VCaP (cell line): ENCODE data around the gene OR6B2.
A peak's percentile ranks its signal among the peaks of the same experiment; 100 is the strongest.

Source experiments
- H3K27ac ChIP-seq: fragments of 450-650 bp; 2 replicates; pipeline ENCODE4 v1.5.1; 2017
- TF ChIP-seq, protein P1 (sequence below): fragments of 450-650 bp; conservative IDR thresholded peaks from 2 replicates; pipeline ENCODE4 v1.5.1; 2017; ENCODE audit warnings: mild to moderate bottlenecking, moderate library complexity

OR6B2 gene

DNA sequence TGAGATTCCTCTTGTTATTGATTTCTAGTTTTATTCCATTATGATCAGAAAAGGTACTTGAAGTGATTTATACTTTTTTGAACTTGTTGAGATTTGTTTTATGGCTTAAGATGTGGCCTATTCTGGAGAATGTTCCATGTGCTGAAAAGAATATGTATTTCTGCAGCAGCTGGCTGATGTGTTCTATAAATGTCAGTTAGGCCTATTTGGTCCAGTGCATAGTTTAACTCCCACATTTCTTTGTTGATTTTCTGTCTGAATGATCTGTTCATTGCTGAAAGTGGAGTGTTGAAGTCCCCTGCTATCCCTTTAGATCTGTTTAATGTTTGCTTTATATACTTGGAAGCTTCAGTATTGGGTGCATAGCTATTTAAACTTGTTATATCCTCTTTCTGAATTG lies 7.1 kb upstream of the OR6B2 start:
- TF ChIP-seq, protein P1, sequence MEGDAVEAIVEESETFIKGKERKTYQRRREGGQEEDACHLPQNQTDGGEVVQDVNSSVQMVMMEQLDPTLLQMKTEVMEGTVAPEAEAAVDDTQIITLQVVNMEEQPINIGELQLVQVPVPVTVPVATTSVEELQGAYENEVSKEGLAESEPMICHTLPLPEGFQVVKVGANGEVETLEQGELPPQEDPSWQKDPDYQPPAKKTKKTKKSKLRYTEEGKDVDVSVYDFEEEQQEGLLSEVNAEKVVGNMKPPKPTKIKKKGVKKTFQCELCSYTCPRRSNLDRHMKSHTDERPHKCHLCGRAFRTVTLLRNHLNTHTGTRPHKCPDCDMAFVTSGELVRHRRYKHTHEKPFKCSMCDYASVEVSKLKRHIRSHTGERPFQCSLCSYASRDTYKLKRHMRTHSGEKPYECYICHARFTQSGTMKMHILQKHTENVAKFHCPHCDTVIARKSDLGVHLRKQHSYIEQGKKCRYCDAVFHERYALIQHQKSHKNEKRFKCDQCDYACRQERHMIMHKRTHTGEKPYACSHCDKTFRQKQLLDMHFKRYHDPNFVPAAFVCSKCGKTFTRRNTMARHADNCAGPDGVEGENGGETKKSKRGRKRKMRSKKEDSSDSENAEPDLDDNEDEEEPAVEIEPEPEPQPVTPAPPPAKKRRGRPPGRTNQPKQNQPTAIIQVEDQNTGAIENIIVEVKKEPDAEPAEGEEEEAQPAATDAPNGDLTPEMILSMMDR, result no peak
- H3K27ac ChIP-seq, result no peak overlapping the region

DNA sequence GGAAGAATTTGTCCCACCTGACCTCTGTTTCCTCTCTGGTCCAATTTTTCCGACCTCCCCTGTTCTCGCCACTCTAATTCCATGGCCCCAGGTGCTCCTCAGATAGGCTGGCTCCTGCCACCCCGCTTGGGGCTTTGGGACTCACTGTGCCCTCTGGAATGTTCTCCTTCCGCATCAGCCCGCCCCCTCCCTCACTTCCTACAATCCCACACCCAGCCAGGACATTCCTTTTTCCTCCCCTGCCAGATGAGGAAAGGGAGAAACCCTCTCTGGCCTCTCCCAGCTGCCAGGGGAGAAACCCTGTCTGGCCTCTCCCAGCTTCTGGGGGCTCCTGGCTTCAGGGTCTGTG lies 3.1 kb upstream of the OR6B2 start:
- no peak overlapping the region for H3K27ac ChIP-seq
- TF ChIP-seq, protein P1, result no peak

DNA sequence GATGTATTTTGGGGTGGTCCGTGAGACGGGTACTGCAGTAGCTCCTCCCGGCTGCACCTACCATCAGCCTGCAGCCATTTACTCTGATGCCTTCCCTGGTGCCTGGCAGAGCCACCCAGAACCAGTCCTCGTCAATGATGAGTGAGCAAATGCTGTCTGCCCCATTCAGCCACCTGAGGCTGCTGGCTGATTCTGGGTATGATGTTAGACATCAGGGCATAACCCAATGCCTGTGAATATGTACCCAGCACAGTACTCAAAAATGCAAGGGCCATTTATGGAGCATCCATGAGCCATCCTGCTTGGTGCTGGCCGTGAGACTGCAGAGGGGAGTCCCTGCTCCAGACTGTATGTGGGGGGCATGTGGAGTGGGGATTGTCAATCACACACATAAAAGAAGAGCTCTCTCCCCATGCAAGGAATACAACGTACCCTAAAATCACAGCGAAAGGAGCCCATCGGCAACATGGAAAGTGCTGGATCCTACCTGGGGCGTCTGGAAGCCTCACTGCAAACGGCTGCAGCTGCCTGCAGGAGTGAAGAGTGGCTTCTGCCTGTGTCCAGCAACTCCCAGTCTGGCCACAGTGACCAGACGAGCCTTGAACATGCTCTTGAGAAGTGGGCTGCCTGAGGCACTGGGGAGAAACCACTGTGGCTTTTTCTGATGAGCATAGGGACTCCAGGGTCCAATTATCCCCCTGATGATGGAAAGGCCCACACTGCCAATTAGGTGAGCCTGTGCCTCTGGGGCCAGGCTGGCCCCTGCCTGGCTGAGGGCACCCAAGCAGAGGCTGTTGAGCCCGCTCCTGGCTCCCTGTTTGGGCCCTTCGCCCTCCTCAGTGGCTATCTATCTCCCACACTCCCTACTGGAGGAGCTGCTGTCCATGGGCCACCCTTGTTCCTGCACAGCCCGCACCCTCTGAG lies 2.4 kb upstream of the OR6B2 start:
- TF ChIP-seq, protein P1, result no peak
- no peak overlapping the region for H3K27ac ChIP-seq

DNA sequence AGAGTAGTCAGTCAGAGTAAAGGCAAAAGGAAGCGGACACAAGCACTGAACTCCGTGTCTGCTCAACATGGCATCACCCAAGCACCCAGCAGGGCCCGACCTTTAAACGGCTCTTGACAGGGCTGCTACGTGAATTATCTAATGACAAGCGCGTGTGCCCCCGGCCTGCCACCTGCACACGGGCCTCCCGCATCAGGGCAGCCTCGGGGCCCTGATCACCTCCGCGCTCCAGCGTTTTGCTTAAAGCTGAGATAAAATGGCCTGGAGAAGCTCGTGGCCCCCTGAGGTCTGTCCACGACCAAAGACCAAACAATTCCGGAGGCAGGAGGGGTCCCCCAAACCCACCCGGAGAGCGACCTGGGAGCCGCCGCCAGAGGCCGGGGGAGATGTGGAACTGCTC lies 5.5 kb downstream of the OR6B2 start:
- TF ChIP-seq, protein P1, result no peak
- H3K27ac ChIP-seq, result peak overlapping the region; percentile 89

DNA sequence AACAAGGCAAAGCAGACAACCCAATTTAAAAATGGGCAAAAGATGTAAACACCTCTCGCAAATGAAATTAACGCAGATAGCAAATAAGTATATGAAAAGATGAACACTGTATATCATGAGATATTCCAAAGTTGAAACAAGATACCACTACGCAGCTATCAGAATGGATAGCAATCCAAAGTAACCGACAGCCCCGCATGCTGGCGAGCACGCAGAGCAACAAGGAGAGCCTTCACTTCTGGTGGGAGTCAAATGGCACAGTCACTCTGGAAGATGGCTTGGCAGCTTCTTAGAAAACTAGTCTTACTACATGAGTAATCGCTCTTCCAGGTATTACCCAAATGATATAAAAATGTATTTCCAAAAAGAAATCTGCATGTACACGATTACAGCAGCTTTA lies 6.4 kb downstream of the OR6B2 start:
- TF ChIP-seq, protein P1, result no peak
- no peak overlapping the region for H3K27ac ChIP-seq

DNA sequence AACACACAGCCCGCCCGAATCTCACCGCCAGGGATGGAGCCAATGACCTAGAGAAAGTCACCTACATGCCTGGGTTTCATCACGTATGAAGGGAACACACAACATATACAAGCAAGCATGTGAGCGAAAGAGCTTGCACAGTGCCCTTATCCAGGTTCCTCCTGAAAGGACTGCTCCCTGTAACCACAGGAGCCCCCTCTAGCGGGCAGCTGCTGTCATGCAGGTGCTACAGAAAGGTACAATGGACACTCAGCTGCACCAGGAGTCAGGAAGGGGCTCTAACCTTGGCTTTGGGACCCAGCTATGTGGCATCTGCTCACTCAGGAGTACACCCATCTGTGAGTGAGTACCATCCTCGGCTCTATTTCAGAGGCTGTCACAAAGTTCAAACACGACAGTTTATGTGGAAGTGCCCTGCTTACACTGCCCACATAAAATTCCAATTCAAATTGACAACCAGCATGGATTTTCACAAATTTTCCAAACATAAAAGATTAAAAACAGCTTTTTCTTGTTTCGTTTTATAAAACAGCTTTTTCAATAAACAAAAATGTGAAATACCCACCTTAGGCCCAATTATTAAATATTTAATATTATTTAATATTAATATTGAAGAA lies 8.6 kb downstream of the OR6B2 start:
- H3K27ac ChIP-seq, result peak overlapping the region; percentile 43
- TF ChIP-seq, protein P1, result peak; percentile 93

DNA sequence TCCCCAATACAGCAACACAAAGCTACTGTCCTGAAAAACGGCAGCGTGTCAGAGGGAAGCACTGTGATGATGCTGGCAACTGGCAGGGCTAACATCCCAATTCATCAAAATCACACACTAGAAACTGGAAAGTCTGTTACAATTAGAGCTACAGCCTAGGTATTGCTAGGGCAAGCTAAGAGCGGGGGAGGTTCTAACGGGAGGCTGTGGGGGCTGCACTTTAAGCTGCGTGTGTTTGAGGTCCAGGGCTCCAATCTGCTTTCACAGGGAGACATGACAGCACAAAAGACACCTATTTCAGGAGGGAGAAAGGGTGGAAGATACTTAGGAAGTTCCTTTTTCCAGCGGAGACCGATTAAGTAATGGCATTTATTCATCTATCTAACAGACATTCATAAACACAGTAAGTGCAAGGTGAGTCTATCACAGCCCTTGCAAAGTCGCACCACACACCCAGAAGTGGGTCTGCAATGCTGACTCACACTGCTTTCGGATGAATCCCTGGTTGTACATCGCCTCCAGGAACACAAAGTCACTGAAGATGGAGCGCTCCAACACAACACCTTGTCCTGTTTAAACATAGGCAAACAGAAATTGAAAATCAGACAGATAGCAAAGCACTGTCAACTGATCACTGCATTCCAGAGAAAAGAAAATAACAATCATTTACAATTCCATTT lies 12.0 kb downstream of the OR6B2 start:
- no peak overlapping the region for H3K27ac ChIP-seq
- TF ChIP-seq, protein P1, result no peak
